HL-60/S4 (cell line): ENCODE results near the gene CTIF.

ENCODE experiments used
- in situ Hi-C: fragments of 300-500 bp; cut with MboI; formaldehyde crosslinking; loops from 2 replicates; pipeline ENCODE4 v1.14.3; 2022; ENCODE audit warnings: low sequenced_read_pairs

Gene CTIF

GRCh38 chr18:48531908-48532307 is 6.9 kb upstream of the CTIF start:
- in situ Hi-C loops: no loop called here

- in situ Hi-C loops: no loop called here
These were observed 5.3 kb upstream of the CTIF start for GRCh38 chr18:48533340-48534070.

- in situ Hi-C loops: no loop called here
These were observed 4.5 kb upstream of the CTIF start for GRCh38 chr18:48534364-48534763.

GRCh38 chr18:48535956-48536355 is 2.9 kb upstream of the CTIF start:
- in situ Hi-C loops: no loop called here

- in situ Hi-C loops: no loop called here
These were observed 2.3 kb upstream of the CTIF start for GRCh38 chr18:48536516-48536915.

- in situ Hi-C loops: no loop called here
These were observed 797 bp downstream of the CTIF start for GRCh38 chr18:48539406-48540250.

GRCh38 chr18:48540251-48541025 is 1.6 kb downstream of the CTIF start:
- in situ Hi-C loops: no loop called here

GRCh38 chr18:48541026-48541746 is 2.4 kb downstream of the CTIF start:
- in situ Hi-C loops: no loop called here

GRCh38 chr18:48541747-48542400 is 3.0 kb downstream of the CTIF start:
- in situ Hi-C loops: no loop called here

- in situ Hi-C loops: no loop called here
These were observed 3.8 kb downstream of the CTIF start for GRCh38 chr18:48542513-48543181.

- in situ Hi-C loops: no loop called here
These were observed 4.4 kb downstream of the CTIF start for GRCh38 chr18:48543228-48543627.

GRCh38 chr18:48544116-48544515 is 5.3 kb downstream of the CTIF start:
- in situ Hi-C loops: no loop called here

GRCh38 chr18:48544661-48545415 is 6.0 kb downstream of the CTIF start:
- in situ Hi-C loops: no loop called here

- in situ Hi-C loops: no loop called here
These were observed 7.0 kb downstream of the CTIF start for GRCh38 chr18:48545757-48546321.

GRCh38 chr18:48546396-48546795 is 7.6 kb downstream of the CTIF start:
- in situ Hi-C loops: no loop called here

- in situ Hi-C loops: no loop called here
These were observed 8.7 kb downstream of the CTIF start for GRCh38 chr18:48547531-48547981.

GRCh38 chr18:48548011-48548771 is 9.4 kb downstream of the CTIF start:
- in situ Hi-C loops: no loop called here

GRCh38 chr18:48548921-48549320 is 10.1 kb downstream of the CTIF start:
- in situ Hi-C loops: no loop called here
